C4-2B (cell line): ENCODE results near the gene PRKCZ.

ENCODE experiments used
- H3K27ac ChIP-seq: fragments of 450-650 bp; 2 replicates; pipeline ENCODE4 v1.5.1; 2017
- ZFX ChIP-seq: fragments of 450-650 bp; IDR thresholded peaks from 2 replicates; pipeline ENCODE4 v1.6.1; 2017
- TF ChIP-seq, protein P1 (sequence below): fragments of 450-650 bp; conservative IDR thresholded peaks from 2 replicates; pipeline ENCODE4 v1.5.1; 2017; ENCODE audit warnings: mild to moderate bottlenecking

The PRKCZ gene

DNA sequence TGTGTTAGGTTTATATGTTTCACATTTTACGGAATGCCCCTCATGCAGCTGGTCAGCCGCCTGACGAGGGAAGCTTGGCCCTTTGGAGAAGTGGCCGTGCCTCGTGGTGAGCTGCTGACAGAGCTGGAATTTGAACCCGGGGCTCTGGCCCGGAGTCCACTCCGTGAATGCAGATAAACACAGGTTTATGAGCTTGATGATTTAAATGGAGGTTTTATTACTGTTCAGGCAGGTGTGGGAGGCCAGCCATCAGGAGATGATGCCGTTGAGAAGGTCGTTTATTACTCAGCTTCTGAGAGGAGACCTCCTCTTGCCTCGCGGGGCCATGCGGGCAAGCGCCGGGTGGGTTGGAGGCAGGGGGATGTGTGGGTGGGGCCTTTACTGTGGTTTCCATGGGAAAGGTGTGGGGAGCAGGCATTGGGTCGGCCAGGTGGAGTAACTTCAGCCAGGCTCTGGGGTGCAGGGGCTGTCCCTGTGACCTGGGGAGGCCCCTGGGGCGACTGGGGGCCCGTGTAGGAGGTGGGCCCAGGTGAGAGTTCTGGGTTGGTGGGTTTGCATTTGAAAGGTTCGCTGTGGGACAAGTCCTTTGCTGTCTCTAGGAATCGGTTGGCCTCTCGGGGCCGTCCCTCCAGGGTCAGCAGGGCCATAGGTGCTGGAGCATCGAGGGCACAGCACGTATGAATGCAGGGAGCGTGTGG is 22.0 kb downstream of the PRKCZ start:
- TF ChIP-seq, protein P1, sequence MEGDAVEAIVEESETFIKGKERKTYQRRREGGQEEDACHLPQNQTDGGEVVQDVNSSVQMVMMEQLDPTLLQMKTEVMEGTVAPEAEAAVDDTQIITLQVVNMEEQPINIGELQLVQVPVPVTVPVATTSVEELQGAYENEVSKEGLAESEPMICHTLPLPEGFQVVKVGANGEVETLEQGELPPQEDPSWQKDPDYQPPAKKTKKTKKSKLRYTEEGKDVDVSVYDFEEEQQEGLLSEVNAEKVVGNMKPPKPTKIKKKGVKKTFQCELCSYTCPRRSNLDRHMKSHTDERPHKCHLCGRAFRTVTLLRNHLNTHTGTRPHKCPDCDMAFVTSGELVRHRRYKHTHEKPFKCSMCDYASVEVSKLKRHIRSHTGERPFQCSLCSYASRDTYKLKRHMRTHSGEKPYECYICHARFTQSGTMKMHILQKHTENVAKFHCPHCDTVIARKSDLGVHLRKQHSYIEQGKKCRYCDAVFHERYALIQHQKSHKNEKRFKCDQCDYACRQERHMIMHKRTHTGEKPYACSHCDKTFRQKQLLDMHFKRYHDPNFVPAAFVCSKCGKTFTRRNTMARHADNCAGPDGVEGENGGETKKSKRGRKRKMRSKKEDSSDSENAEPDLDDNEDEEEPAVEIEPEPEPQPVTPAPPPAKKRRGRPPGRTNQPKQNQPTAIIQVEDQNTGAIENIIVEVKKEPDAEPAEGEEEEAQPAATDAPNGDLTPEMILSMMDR = no peak
- TF ChIP-seq ZFX = no peak

DNA sequence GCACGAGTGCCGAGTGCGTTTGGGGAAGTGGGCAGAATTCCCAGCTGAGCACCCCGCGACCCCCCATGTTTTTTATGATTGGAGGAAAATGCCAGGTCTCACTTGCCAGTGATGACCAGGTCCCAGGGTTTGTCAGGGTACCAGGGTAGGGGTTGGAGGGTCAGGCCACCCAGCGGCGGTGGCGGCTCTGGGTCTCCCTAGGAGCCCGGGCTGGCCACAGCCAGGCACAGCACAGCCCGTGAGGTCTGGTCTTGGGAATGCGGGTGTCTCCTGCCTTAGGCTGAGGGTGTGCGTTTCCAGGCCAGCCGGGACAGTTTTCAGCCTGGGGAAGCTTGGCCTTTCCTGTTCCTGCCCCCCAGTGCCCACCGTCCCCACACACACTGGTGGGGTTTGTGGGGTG is 22.7 kb downstream of the PRKCZ start:
- TF ChIP-seq ZFX = no peak
- TF ChIP-seq, protein P1 = no peak
- H3K27ac ChIP-seq = no peak overlapping the region

More for the DNA sequence above, 22.0 kb downstream of the PRKCZ start:
- H3K27ac ChIP-seq = no peak overlapping the region

DNA sequence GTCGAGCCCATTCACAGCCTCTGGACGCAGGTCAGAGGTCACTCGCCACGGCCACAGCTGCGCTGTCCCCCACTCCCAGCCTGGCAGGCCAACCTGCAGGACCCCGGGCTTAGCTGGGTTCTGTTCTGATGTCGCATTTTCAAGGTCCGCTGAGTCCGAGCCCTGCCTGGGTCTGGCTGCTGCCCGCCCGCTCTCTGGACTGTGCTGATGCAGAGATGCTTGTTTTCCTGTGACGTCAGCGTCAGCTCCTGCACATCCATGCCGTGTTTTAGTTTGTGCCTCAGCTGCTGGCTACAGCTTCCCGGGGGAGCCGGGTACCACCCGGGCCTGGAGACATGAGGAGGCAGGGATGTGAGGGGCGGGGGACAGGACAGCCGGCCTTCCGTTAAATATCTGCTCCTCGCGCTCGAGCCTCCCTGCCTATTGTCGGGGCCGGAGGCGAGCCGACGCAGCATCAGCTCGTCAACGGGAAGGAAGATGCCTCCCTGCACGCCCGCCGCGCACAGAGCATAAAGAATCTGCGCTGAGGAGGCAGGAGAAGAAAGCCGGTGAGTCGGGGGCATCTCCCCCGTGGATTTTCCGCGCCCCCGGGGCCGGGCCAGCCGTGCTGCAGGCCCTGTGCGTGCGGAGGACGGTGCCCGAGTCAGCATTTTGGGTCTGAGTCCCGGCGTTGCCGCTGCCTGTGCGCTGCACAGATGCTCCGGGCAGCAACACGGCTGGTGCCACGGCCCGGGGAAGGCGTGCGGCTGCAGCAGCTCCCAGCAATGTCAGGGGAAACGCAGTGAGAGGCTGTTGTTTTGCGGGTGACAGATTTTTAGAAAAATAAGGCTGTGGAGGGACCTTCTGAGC is 23.4 kb downstream of the PRKCZ start:
- no peak overlapping the region for H3K27ac ChIP-seq
- TF ChIP-seq ZFX = no peak
- TF ChIP-seq, protein P1 = no peak

DNA sequence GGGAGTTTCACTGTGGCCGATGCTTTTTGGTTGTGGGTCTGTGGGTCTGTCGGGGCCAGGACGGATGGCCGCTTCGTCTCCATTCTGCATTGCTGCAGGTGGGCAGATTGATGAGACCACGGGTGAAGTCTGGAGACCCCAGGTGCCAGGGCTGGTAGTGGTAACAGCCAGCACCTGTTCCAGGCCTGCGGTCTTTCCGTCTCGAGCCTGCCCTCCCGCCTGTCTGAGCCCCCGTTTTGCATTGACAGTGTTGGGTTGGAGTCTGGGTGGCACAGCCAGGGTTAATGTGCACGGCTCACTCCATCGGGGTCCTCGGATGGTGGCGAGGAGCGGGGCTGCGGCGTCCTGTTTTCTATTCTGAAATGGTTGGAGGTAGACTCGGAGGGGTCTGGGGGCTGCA is 24.2 kb downstream of the PRKCZ start:
- TF ChIP-seq, protein P1 = no peak
- TF ChIP-seq ZFX = no peak
- H3K27ac ChIP-seq = no peak overlapping the region

DNA sequence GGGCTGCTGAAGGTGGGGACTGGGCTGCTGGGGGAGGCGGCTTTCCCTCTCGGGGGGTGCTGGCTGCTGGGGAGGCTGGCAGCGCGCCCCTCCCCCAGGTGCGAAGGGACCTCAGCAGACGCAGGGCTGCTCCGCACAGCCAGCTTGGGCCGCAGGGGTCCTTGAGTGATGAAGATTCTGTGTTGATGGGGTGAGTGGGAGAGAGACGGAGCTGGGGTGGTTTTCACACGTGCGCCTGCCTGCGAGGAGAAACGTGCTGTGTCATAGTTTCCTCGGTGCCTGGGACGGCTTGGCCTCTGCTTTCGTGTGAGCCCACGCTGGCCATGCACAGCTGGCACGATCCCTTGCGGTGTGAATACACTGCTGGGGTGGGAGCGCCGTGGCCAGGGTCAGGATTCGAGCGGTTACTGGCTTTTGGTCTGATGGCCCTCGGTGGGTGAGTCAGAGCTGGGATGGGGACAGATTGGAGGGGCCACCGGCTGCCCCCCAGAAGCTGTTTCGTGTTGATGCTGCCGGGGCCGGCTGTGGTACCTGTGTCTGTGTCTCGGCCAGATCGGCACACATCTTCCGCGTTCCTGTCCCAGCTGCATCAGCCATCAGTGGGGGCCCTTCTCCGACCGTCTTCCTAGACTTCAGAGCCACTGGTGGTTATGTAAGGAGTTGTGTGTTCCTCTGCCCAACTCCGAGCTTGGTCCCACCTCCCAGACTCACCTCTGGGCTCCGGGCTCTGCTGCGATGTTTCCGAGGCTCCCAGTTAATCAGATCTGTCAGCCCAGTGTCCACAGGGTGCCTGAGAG is 24.9 kb downstream of the PRKCZ start:
- TF ChIP-seq ZFX = no peak
- TF ChIP-seq, protein P1 = no peak

DNA sequence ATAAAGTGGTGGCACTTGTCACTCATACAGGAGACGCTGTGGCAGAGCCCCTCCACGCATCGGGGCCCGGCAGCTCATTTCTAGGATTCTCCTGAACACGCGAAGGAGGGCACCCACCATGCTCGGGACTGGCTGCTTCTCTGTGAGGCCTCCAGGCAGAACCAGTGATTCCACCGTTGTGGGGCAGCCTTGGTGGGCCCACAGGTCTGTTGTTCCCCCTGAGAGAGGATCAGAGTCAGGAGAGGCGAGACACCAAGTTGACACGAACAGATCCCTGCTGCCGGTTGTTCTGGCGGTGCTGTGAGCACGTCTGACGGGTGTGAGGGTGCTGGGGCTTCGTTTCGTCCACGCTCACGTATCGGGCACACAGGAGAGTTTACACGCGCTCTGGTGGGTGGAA is 26.6 kb downstream of the PRKCZ start:
- no peak overlapping the region for H3K27ac ChIP-seq
- TF ChIP-seq, protein P1 = no peak
- no peak for TF ChIP-seq ZFX

More for the DNA sequence above, 24.9 kb downstream of the PRKCZ start:
- H3K27ac ChIP-seq = no peak overlapping the region
